H9 (cell line): ENCODE data around the gene KCNAB2. TPM values are rescaled to one million over a fixed set of nuclear protein-coding genes. Genes with fewer than 3 reads are reported as not detected.

Experiments
- DNase-seq: peaks from one replicate; pipeline ENCODE4 v3.0.0-alpha.2; 2017
- H2AFZ ChIP-seq: one replicate; pipeline ENCODE4 v1.6.1; 2013; ENCODE audit warnings: mild to moderate bottlenecking, low read length, control low read depth, moderate library complexity
- H2AK5ac ChIP-seq: 2 replicates; pipeline ENCODE4 v1.6.1; 2013; ENCODE audit warnings: low read length, control low read depth, mixed read lengths; ENCODE audit not compliant: insufficient read length
- H2BK120ac ChIP-seq: one replicate; pipeline ENCODE4 v1.6.1; 2013; ENCODE audit warnings: low read depth, mild to moderate bottlenecking, low read length, control low read depth, inconsistent platforms; ENCODE audit not compliant: poor library complexity, severe bottlenecking
- H2BK12ac ChIP-seq: 2 replicates; pipeline ENCODE4 v1.6.1; 2013; ENCODE audit warnings: low read length, control low read depth, mixed read lengths, low read depth; ENCODE audit not compliant: insufficient read length
- H2BK15ac ChIP-seq: 2 replicates; pipeline ENCODE4 v1.6.1; 2013; ENCODE audit warnings: low read depth, low read length, control low read depth
- H2BK20ac ChIP-seq: one replicate; pipeline ENCODE4 v1.6.1; 2013; ENCODE audit warnings: low read depth, mild to moderate bottlenecking, low read length, control low read depth, inconsistent platforms; ENCODE audit not compliant: poor library complexity, severe bottlenecking
- H2BK5ac ChIP-seq: 2 replicates; pipeline ENCODE4 v1.6.1; 2013; ENCODE audit warnings: low read length, control low read depth, mixed read lengths; ENCODE audit not compliant: insufficient read length
- H3K14ac ChIP-seq: 2 replicates; pipeline ENCODE4 v1.6.1; 2013; ENCODE audit warnings: low read length, control low read depth; ENCODE audit not compliant: insufficient read depth
- H3K18ac ChIP-seq: 2 replicates; pipeline ENCODE4 v1.6.1; 2013; ENCODE audit warnings: low read depth, mild to moderate bottlenecking, mixed read lengths, low read length, control low read depth; ENCODE audit not compliant: insufficient read length
- H3K23ac ChIP-seq: 2 replicates; pipeline ENCODE4 v1.6.1; 2013; ENCODE audit warnings: low read length, control low read depth, mixed read lengths, low read depth; ENCODE audit not compliant: insufficient read length
- H3K23me2 ChIP-seq: 2 replicates; pipeline ENCODE4 v1.6.1; 2013; ENCODE audit warnings: low read depth, mild to moderate bottlenecking, mixed read lengths, low read length, control low read depth; ENCODE audit not compliant: insufficient read length, poor library complexity, severe bottlenecking
- H3K27ac ChIP-seq: 2 replicates; pipeline ENCODE4 v1.5.1; 2013; ENCODE audit warnings: low read length, control low read depth, mixed read lengths, low read depth; ENCODE audit not compliant: insufficient read length
- H3K27me3 ChIP-seq: 2 replicates; pipeline ENCODE4 v1.6.1; 2013; ENCODE audit warnings: low read length, control low read depth, inconsistent platforms; ENCODE audit not compliant: insufficient read depth
- H3K4ac ChIP-seq: 2 replicates; pipeline ENCODE4 v1.6.1; 2013; ENCODE audit warnings: low read depth, mild to moderate bottlenecking, control low read depth, inconsistent platforms, low read length, moderate library complexity
- H3K4me1 ChIP-seq: 2 replicates; pipeline ENCODE4 v1.6.1; 2013; ENCODE audit warnings: low read length, control low read depth, inconsistent platforms; ENCODE audit not compliant: insufficient read depth
- H3K4me2 ChIP-seq: 2 replicates; pipeline ENCODE4 v1.6.1; 2013; ENCODE audit warnings: low read length, control low read depth, mixed read lengths; ENCODE audit not compliant: insufficient read length, insufficient read depth
- H3K56ac ChIP-seq: 2 replicates; pipeline ENCODE4 v1.6.1; 2013; ENCODE audit warnings: low read depth, mild to moderate bottlenecking, mixed read lengths, low read length, control low read depth; ENCODE audit not compliant: insufficient read length
- H3K79me1 ChIP-seq: 2 replicates; pipeline ENCODE4 v1.6.1; 2013; ENCODE audit warnings: low read depth, mild to moderate bottlenecking, moderate library complexity, low read length, control low read depth, inconsistent platforms; ENCODE audit not compliant: insufficient read depth, poor library complexity, severe bottlenecking
- H3K79me2 ChIP-seq: 2 replicates; pipeline ENCODE4 v1.6.1; 2013; ENCODE audit warnings: low read length, control low read depth, inconsistent platforms; ENCODE audit not compliant: insufficient read depth
- H3K9ac ChIP-seq: 2 replicates; pipeline ENCODE4 v1.6.1; 2013; ENCODE audit warnings: low read length, control low read depth, mixed read lengths; ENCODE audit not compliant: insufficient read length; ENCODE audit errors: extremely low read depth
- H3K9me3 ChIP-seq: one replicate; pipeline ENCODE4 v1.6.1; 2013; ENCODE audit warnings: low read depth, low read length, inconsistent platforms; ENCODE audit not compliant: control insufficient read depth
- H3T11ph ChIP-seq: one replicate; pipeline ENCODE4 v1.6.1; 2013; ENCODE audit warnings: mild to moderate bottlenecking, low read length, control low read depth, inconsistent platforms
- H4K20me1 ChIP-seq: one replicate; pipeline ENCODE4 v1.6.1; 2013; ENCODE audit not compliant: control insufficient read depth, insufficient read length, insufficient read depth
- H4K5ac ChIP-seq: 2 replicates; pipeline ENCODE4 v1.6.1; 2013; ENCODE audit warnings: low read depth, mild to moderate bottlenecking, mixed read lengths, low read length, control low read depth; ENCODE audit not compliant: insufficient read length
- H4K8ac ChIP-seq: replicated peaks from 2 replicates; pipeline ENCODE4 v1.6.1; 2013; ENCODE audit warnings: low read length, control low read depth, mixed read lengths, low read depth; ENCODE audit not compliant: insufficient read length
- H4K91ac ChIP-seq: 2 replicates; pipeline ENCODE4 v1.6.1; 2013; ENCODE audit warnings: low read depth, mild to moderate bottlenecking, moderate library complexity, mixed read lengths, low read length, control low read depth; ENCODE audit not compliant: insufficient read length
- H3K27ac Mint-ChIP-seq, 3 experiments: 2 replicates in 2 of 3; 3 replicates in 1 of 3; pipeline ENCODE4 v1.8.0; 2020 to 2021; ENCODE audit warnings: mixed read lengths in 3 of 3, mild to moderate bottlenecking in 1 of 3, moderate library complexity in 1 of 3
- H3K27me3 Mint-ChIP-seq: 2 replicates; pipeline ENCODE4 v1.8.0; 2021; ENCODE audit warnings: low read depth, mild to moderate bottlenecking, moderate library complexity, mixed read lengths
- H3K36me3 Mint-ChIP-seq, 3 experiments: 2 replicates in 2 of 3; 3 replicates in 1 of 3; pipeline ENCODE4 v1.8.0; 2020 to 2021; ENCODE audit warnings: low read depth in 3 of 3, mixed read lengths in 3 of 3; ENCODE audit not compliant: insufficient read depth in 1 of 3
- H3K4me1 Mint-ChIP-seq, 2 experiments: 2 replicates each; pipeline ENCODE4 v1.8.0; 2020; ENCODE audit warnings: mixed read lengths in 2 of 2
- H3K4me3 Mint-ChIP-seq, 2 experiments: 2 replicates in 1 of 2; 3 replicates in 1 of 2; pipeline ENCODE4 v1.8.0; 2020 to 2021; ENCODE audit warnings: mild to moderate bottlenecking in 2 of 2, mixed read lengths in 2 of 2, moderate library complexity in 1 of 2
- H3K9me3 Mint-ChIP-seq, 2 experiments: 2 replicates in 1 of 2; 3 replicates in 1 of 2; pipeline ENCODE4 v1.8.0; 2020; ENCODE audit warnings: mild to moderate bottlenecking in 2 of 2, mixed read lengths in 2 of 2, moderate library complexity in 1 of 2
- CTCF ChIP-seq: fragments of 200-600 bp; sonication (generic); conservative IDR thresholded peaks from 3 replicates; pipeline ENCODE4 v1.8.0; 2021; ENCODE audit warnings: antibody characterized with exemption, mild to moderate bottlenecking
- WGBS: extraction: QIAGEN DNeasy Blood & Tissue Kit; methylation state at CpG from one replicate; pipeline ENCODE4 v1.1.7; 2013; ENCODE audit warnings: missing lambda C conversion rate, low lambda C conversion rate, mixed read lengths; ENCODE audit not compliant: insufficient read length; ENCODE audit errors: extremely low coverage; 5-methylcytosine and 5-hydroxymethylcytosine counted together
- total RNA-seq: library from RNA; stranded (reverse); gene quantifications from 2 replicates; pipeline ENCODE4 v1.2.1, GENCODE V29; 2021

KCNAB2 gene
- total RNA-seq, 1 experiment from 2014 or later, result 8.3 TPM

GRCh38 chr1:6096243-6097116 lies 50.8 kb downstream of the KCNAB2 start:
- H3K4me3 Mint-ChIP-seq, result no peak overlapping the region
- H3K9me3 Mint-ChIP-seq, result no peaks in the 10 kb centered on the region; a peak in 1 of 5 replicates
- Histone ChIP-seq H3K79me2 (no peaks in the 10 kb centered on the region), H3K9me3 (no peaks in the 10 kb centered on the region), H3K27ac (no peak overlapping the region), H4K5ac (no peak overlapping the region), H4K91ac (no peak overlapping the region), H4K20me1 (no peaks in the 10 kb centered on the region), H2AK5ac (no peak overlapping the region), H3K4me1 (no peaks in the 10 kb centered on the region), H2BK15ac (no peak overlapping the region), H3K27me3 (no peaks in the 10 kb centered on the region), H3K9ac (no peak overlapping the region), H3K56ac (no peak overlapping the region), H3K23me2 (no peaks in the 10 kb centered on the region), H2BK20ac (no peak overlapping the region), H3K79me1 (no peaks in the 10 kb centered on the region), H3K14ac (no peak overlapping the region), H2BK120ac (no peak overlapping the region), H3T11ph (no peak overlapping the region), H4K8ac (no peak overlapping the region), H3K23ac (no peak overlapping the region), H2BK12ac (no peak overlapping the region), H2AFZ (no peak overlapping the region), H3K18ac (no peak overlapping the region), H2BK5ac (no peak overlapping the region), H3K4me2 (no peak overlapping the region), H3K4ac (no peak overlapping the region)
- DNase-seq, result no peak
- H3K36me3 Mint-ChIP-seq, result no peaks in the 10 kb centered on the region
- peaks cover 0 to 6% of the 10 kb centered on the region in 2 experiments; a peak in 2 of 4 replicates for H3K4me1 Mint-ChIP-seq
- no peak overlapping the region for H3K27ac Mint-ChIP-seq
- no peaks in the 10 kb centered on the region for H3K27me3 Mint-ChIP-seq
- WGBS, result no CpG with 5 or more reads among the region's 23 CpGs
- TF ChIP-seq CTCF, result no peak
